Measurements from ENCODE around the gene GRHL1.

DNA sequence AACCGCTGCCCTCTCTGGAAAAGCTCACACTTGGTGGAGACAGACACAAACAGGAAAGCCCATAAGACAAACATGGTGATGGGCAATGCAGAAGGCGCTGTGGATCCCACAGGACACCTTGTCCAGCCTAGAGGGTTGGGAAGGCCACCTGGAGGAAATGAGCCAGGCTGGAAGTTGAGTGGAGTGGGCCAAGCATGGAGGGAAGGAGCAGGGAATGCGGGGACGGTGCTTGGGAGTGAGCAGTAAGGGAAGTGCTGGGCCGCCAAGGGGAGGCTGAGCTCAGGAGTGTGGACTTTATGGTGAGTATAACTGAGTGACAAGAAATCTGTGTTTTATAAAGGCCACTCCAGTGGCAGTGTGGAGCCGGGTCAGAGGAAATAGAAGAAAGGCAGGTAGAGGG, 2.8 kb upstream of the GRHL1 start:
- TF ChIP-seq, protein P1, sequence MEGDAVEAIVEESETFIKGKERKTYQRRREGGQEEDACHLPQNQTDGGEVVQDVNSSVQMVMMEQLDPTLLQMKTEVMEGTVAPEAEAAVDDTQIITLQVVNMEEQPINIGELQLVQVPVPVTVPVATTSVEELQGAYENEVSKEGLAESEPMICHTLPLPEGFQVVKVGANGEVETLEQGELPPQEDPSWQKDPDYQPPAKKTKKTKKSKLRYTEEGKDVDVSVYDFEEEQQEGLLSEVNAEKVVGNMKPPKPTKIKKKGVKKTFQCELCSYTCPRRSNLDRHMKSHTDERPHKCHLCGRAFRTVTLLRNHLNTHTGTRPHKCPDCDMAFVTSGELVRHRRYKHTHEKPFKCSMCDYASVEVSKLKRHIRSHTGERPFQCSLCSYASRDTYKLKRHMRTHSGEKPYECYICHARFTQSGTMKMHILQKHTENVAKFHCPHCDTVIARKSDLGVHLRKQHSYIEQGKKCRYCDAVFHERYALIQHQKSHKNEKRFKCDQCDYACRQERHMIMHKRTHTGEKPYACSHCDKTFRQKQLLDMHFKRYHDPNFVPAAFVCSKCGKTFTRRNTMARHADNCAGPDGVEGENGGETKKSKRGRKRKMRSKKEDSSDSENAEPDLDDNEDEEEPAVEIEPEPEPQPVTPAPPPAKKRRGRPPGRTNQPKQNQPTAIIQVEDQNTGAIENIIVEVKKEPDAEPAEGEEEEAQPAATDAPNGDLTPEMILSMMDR (conservative IDR thresholded peaks at IDR 0.05; ENCODE audit: low read depth, low read length), result no peak
- TF ChIP-seq EZH2phosphoT487 (IDR thresholded peaks at IDR 0.05; ENCODE audit: borderline replicate concordance, low read length) (no peak), EZH2 (IDR thresholded peaks at IDR 0.05; ENCODE audit: low read length, unreplicated experiment) (no peak)

Data from PC-3 (cell line).